K562 (cell line): ENCODE results near the gene HPCA. TPM values are rescaled to one million over a fixed set of nuclear protein-coding genes. Genes with fewer than 3 reads are reported as not detected.

ENCODE experiments used
- ATAC-seq: fragments of 200-7000 bp; cut with Tn5 transposase; 3 replicates; pipeline ENCODE4 v1.9.1; 2020; ENCODE audit warnings: moderate library complexity
- BruUV-seq: library from RNA; stranded (reverse); fragments of 400-500 nt; replicated peaks from 2 replicates; lab custom pipeline; 2021; lab: Mats Ljungman, UMichigan
- CTCF ChIA-PET: fragments of 300-600 bp; formaldehyde crosslinking; extraction: SDS; loops from one replicate; lab custom pipeline; 2021; ENCODE audit warnings: low intra/inter-chr PET ratio; lab: Yijun Ruan, JAX
- POLR2A ChIA-PET: fragments of 300-600, 350-650 bp; sonication (Branson Sonifier 250); formaldehyde crosslinking; extraction: SDS; loops from one replicate; lab custom pipeline; 2021; ENCODE audit warnings: antibody characterized with exemption, inconsistent platforms; lab: Yijun Ruan, JAX
- DNase-seq, 4 experiments: peaks; one replicate each; pipeline versions ENCODE4 v3.0.0 to v3.0.0-alpha.2; 2011 to 2018; ENCODE audit warnings: low spot score in 3 of 4, mixed read lengths in 3 of 4; ENCODE audit errors: extremely low read depth in 1 of 4
- FAIRE-seq: peaks from 2 replicates; lab custom pipeline; 2011; peaks lifted over from hg19 to GRCh38; lab: Jason Lieb, UNC
- H2AFZ ChIP-seq: 2 replicates; pipeline ENCODE4 v1.6.0; 2011; ENCODE audit warnings: low read depth, low read length, control low read depth, inconsistent platforms
- H3K27ac ChIP-seq: fragments of 200-600 bp; 3 replicates; pipeline ENCODE4 v1.8.0; 2011; ENCODE audit warnings: low read depth, mild to moderate bottlenecking, control low read depth, inconsistent platforms, low read length, moderate library complexity, mixed read lengths; ENCODE audit errors: extremely low read depth
- H3K27me3 ChIP-seq, 2 experiments: fragments of 300-600 bp in 1 of 2; 2 replicates in 1 of 2; 3 replicates in 1 of 2; pipeline versions ENCODE4 v1.6.0 to v1.8.0; 2011; ENCODE audit warnings: inconsistent platforms in 2 of 2, low read length in 2 of 2, mild to moderate bottlenecking in 1 of 2, mixed read lengths in 1 of 2, moderate library complexity in 1 of 2; ENCODE audit not compliant: control insufficient read depth in 2 of 2, insufficient read depth in 2 of 2
- H3K36me3 ChIP-seq: fragments of 300-600 bp; 3 replicates; pipeline ENCODE4 v1.8.0; 2011; ENCODE audit warnings: mild to moderate bottlenecking, low read length, inconsistent platforms; ENCODE audit not compliant: control insufficient read depth, insufficient read depth
- H3K4me1 ChIP-seq, 2 experiments: fragments of 200-600 bp in 1 of 2; replicated peaks in 1 of 2; 2 replicates in 1 of 2; 3 replicates in 1 of 2; pipeline versions ENCODE4 v1.5.1 to v1.8.0; 2011; ENCODE audit warnings: inconsistent platforms in 2 of 2, low read length in 2 of 2, mild to moderate bottlenecking in 1 of 2, mixed read lengths in 1 of 2, moderate library complexity in 1 of 2; ENCODE audit not compliant: control insufficient read depth in 2 of 2, insufficient read depth in 2 of 2
- H3K4me2 ChIP-seq: 2 replicates; pipeline ENCODE4 v1.6.1; 2011; ENCODE audit warnings: low read length, control low read depth, inconsistent platforms, mixed read lengths; ENCODE audit not compliant: insufficient read depth
- H3K4me3 ChIP-seq: fragments of 200-600 bp; sonication (generic), shearing (Covaris generic); 2 replicates; pipeline ENCODE4 v1.5.1; 2016; ENCODE audit warnings: control low read depth, inconsistent platforms
- H3K79me2 ChIP-seq: fragments of 200-600 bp; 3 replicates; pipeline ENCODE4 v1.8.0; 2011; ENCODE audit warnings: low read length, inconsistent platforms; ENCODE audit not compliant: control insufficient read depth, insufficient read depth
- H3K9ac ChIP-seq, 2 experiments: 2 replicates each; pipeline versions ENCODE4 v1.6.0 to v1.6.1; 2011; ENCODE audit warnings: low read depth in 2 of 2, low read length in 2 of 2, control low read depth in 1 of 2, inconsistent platforms in 1 of 2, mild to moderate bottlenecking in 1 of 2, mixed read lengths in 1 of 2; ENCODE audit not compliant: insufficient read depth in 1 of 2
- H3K9me1 ChIP-seq: one replicate; pipeline ENCODE4 v1.6.0; 2011; ENCODE audit warnings: inconsistent platforms, mild to moderate bottlenecking, low read length, moderate library complexity; ENCODE audit not compliant: control insufficient read depth, insufficient read depth
- H3K9me3 ChIP-seq: replicated peaks from 2 replicates; pipeline ENCODE4 v1.5.1; 2011; ENCODE audit warnings: low read depth, low read length, inconsistent platforms; ENCODE audit not compliant: control insufficient read depth, insufficient read depth
- H4K20me1 ChIP-seq: replicated peaks from 2 replicates; pipeline ENCODE4 v1.6.1; 2011; ENCODE audit warnings: low read length, inconsistent platforms, mixed read lengths; ENCODE audit not compliant: control insufficient read depth, insufficient read depth
- ADNP ChIP-seq: fragments of 200-800 bp; sonication (Bioruptor generic); IDR thresholded peaks from 2 replicates; pipeline ENCODE4 v1.6.1; 2016; ENCODE audit warnings: missing genetic modification characterization, missing compliant biosample characterization
- BRCA1 ChIP-seq, 2 experiments: fragments of 450-650 bp in 1 of 2; sonication (generic) in 1 of 2; formaldehyde crosslinking in 1 of 2; IDR thresholded peaks; 2 replicates each; pipeline versions ENCODE4 v1.5.0 to v1.6.1; 2017 to 2020; ENCODE audit warnings: mild to moderate bottlenecking in 1 of 2, missing genetic modification reagents in 1 of 2
- ETV5 ChIP-seq: sonication (generic); formaldehyde crosslinking; IDR thresholded peaks from 2 replicates; pipeline ENCODE4 v1.4.0; 2020; ENCODE audit warnings: low read depth, mild to moderate bottlenecking, missing genetic modification reagents
- MBD2 ChIP-seq: sonication (generic); IDR thresholded peaks from 2 replicates; pipeline ENCODE4 v1.6.1; 2016; ENCODE audit warnings: low read depth, borderline replicate concordance
- MIER1 ChIP-seq: fragments of 450-650 bp; IDR thresholded peaks from 2 replicates; pipeline ENCODE4 v1.6.1; 2016; ENCODE audit warnings: antibody characterized with exemption, mild to moderate bottlenecking, low read depth
- RFX1 ChIP-seq: fragments of 450-650 bp; IDR thresholded peaks from 2 replicates; pipeline ENCODE4 v1.6.1; 2016; ENCODE audit warnings: mild to moderate bottlenecking, moderate library complexity
- SRF ChIP-seq, 2 experiments: fragments of 250-450, 450-650 bp in 1 of 2; sonication (Bioruptor Pico) in 1 of 2; sonication (generic) in 1 of 2; formaldehyde crosslinking; IDR thresholded peaks; 2 replicates each; pipeline versions ENCODE4 v1.5.0 to v1.5.1; 2020 to 2022; ENCODE audit warnings: mild to moderate bottlenecking in 1 of 2, missing genetic modification reagents in 1 of 2
- TAF1 ChIP-seq: IDR thresholded peaks from 2 replicates; pipeline ENCODE4 v1.6.1; 2011; ENCODE audit warnings: mild to moderate bottlenecking, low read length, moderate library complexity; ENCODE audit not compliant: insufficient read depth, control insufficient read depth, severe bottlenecking; ENCODE audit errors: extremely low read depth
- ZNF431 ChIP-seq: sonication (generic); formaldehyde crosslinking; IDR thresholded peaks from 2 replicates; pipeline ENCODE4 v1.8.0; 2022; ENCODE audit warnings: mild to moderate bottlenecking, missing genetic modification reagents
- ZNF764 ChIP-seq: fragments of 250-450 bp; sonication (Bioruptor Pico); IDR thresholded peaks from 2 replicates; pipeline ENCODE4 v1.4.0; 2020; ENCODE audit warnings: low read depth, mild to moderate bottlenecking, moderate library complexity
- WGBS: fragments of 100-300 bp; shearing (Covaris generic); methylation state at CpG from one replicate; pipeline ENCODE4 v1.1.6; 2016; ENCODE audit warnings: low coverage, mixed read lengths; ENCODE audit not compliant: insufficient coverage; ENCODE audit errors: missing lambda C conversion rate; 5-methylcytosine and 5-hydroxymethylcytosine counted together
- in situ Hi-C: fragments of 300-500 bp; cut with MboI; formaldehyde crosslinking; loops from 4 replicates; pipeline ENCODE4 v1.15.0; 2018; ENCODE audit warnings: inconsistent platforms, mixed read lengths
- intact Hi-C: fragments of 100-400 bp; cut with micrococcal nuclease; formaldehyde crosslinking; loops from 2 replicates; pipeline ENCODE4 v1.14.2; 2022
- polyA plus RNA-seq, 8 experiments: library from polyadenylated mRNA; depleted of rRNA in 4 of 8; stranded (reverse) in 5 of 8; unstranded in 3 of 8; fragments of >200 nt; fragmentation: Nextera tagmentation in 2 of 8; fragmentation: Illumina TruSeq in 1 of 8; extraction: Ambion mirVana in 2 of 8; extraction: Trizol in 1 of 8; gene quantifications; 2 replicates each; pipeline versions ENCODE4 v1.2.1 to v1.2.3, GENCODE V29; 2011 to 2014; ENCODE audit warnings: inconsistent platforms in 1 of 8, missing spikeins in 1 of 8
- total RNA-seq, 7 experiments: library from RNA; depleted of rRNA in 6 of 7; stranded (reverse); fragments of >200 nt in 6 of 7; fragmentation: Illumina TruSeq in 2 of 7; extraction: Trizol in 2 of 7; gene quantifications; 2 replicates each; pipeline versions ENCODE4 v1.2.1 to v1.2.3, GENCODE V29; 2011 to 2021; ENCODE audit warnings: low replicate concordance in 1 of 7
- TF ChIP-seq, protein P1 (sequence below): fragments of 250-450 bp; sonication (Bioruptor Pico); IDR thresholded peaks from 2 replicates; pipeline ENCODE4 v1.4.0; 2020; ENCODE audit warnings: borderline replicate concordance
- TF ChIP-seq, protein P2 (sequence below): IDR thresholded peaks from 2 replicates; pipeline ENCODE4 v1.6.1; 2011; ENCODE audit warnings: borderline replicate concordance, low read depth, mild to moderate bottlenecking, moderate library complexity, low read length; ENCODE audit not compliant: insufficient read depth, poor library complexity, severe bottlenecking
- TF ChIP-seq, protein P3 (sequence below): fragments of 450-650 bp; IDR thresholded peaks from 2 replicates; pipeline ENCODE4 v1.6.1; 2016; ENCODE audit warnings: low read depth, mild to moderate bottlenecking, moderate library complexity

The HPCA gene
- total and polyA plus RNA-seq, 9 of the 15 experiments (the other 6 are each of a cell fraction or from before 2014, with no cell fraction given) = not detected

DNA sequence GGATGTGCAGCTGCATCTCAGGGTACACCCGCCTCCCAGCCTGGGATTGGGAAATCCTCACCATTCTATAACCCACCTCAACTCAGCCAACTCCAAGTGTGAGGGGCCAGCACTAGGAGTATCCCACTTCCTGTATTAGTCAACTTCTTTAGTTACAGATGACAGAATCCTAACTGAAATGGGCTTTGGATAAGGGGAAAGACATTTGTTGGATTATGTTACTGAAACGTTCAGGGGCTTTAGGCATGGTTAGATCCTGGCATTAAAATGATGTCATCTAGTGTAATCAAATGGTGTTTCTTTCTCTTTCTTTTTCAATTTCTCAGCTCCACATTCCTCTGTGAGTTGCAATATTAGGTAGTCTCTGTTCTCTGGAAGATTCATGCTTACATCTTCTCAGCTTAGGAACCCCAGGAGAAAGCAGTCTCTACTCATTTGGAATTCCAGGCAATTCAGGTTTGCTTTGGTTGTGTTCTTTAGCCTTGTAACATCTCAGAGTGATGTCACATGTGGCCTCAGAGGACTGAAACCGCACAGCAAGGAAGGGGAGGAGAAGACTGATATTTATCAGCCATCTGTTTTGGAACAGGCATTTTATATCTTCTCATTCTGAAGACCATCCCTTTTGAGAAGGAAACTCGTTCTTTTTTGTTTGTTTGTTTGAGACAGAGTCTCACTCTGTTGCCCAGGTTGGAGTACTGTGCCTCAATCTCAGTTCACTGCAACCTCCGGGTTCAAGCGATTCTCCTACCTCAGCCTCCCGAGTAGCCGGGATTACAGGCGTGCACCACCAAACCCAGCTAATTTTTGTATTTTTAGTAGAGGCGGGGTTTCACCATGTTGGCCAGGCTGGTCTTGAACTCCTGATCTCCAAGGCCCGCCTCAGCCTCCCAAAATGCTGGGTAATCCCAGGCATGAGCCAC is 33.8 kb downstream of the HPCA start:
- intact Hi-C loops = no loop called here
- ChIA-PET POLR2A (interaction anchor here (0.7 to 1.5 kb wide), 8 partner anchors 12 to 45 kb away, joined by 3 to 6 read pairs (median 4); no protein-coding TSS in a partner anchor), CTCF (no interaction called here)
- peak overlapping the region; percentile 36; the same call in 1 of the 2 replicates for H2AFZ ChIP-seq
- DNase-seq (peak in 2 of 4 experiments; percentile 19 to 30), ATAC-seq (peak; percentile 66), FAIRE-seq (no peak)
- 39% methylated on average over 11 of the region's 11 CpGs for WGBS
- no TSS peak for BruUV-seq
- H4K20me1 ChIP-seq = no peaks in the 10 kb centered on the region
- H3K9me1 ChIP-seq = no peaks in the 10 kb centered on the region
- H3K27me3 ChIP-seq = peaks cover 29 to 57% of the 10 kb centered on the region in 2 experiments
- H3K4me1 ChIP-seq = peaks cover 5 to 17% of the 10 kb centered on the region in 2 experiments
- H3K4me3 ChIP-seq = no peak overlapping the region
- H3K36me3 ChIP-seq = no peaks in the 10 kb centered on the region
- in situ Hi-C loops = no loop called here
- H3K4me2 ChIP-seq = peak overlapping the region; percentile 17; the same call in 1 of the 2 replicates
- no peaks in the 10 kb centered on the region for H3K79me2 ChIP-seq
- H3K9ac ChIP-seq = no peak overlapping the region
- H3K27ac ChIP-seq = no peak overlapping the region
- H3K9me3 ChIP-seq = no peaks in the 10 kb centered on the region
- TF ChIP-seq, protein P1, sequence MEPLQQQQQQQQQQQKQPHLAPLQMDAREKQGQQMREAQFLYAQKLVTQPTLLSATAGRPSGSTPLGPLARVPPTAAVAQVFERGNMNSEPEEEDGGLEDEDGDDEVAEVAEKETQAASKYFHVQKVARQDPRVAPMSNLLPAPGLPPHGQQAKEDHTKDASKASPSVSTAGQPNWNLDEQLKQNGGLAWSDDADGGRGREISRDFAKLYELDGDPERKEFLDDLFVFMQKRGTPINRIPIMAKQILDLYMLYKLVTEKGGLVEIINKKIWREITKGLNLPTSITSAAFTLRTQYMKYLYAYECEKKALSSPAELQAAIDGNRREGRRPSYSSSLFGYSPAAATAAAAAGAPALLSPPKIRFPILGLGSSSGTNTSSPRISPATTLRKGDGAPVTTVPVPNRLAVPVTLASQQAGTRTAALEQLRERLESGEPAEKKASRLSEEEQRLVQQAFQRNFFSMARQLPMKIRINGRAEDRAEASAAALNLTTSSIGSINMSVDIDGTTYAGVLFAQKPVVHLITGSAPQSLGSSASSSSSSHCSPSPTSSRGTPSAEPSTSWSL (CRISPR knock-in tag) = no peak
- 0 out of 4 replicates have a peak, but pooled peaks of 1 of the 2 experiments have one; percentile 15 for TF ChIP-seq SRF (CRISPR knock-in tag; IDR thresholded peaks at IDR 0.05)
- TF ChIP-seq, protein P2, sequence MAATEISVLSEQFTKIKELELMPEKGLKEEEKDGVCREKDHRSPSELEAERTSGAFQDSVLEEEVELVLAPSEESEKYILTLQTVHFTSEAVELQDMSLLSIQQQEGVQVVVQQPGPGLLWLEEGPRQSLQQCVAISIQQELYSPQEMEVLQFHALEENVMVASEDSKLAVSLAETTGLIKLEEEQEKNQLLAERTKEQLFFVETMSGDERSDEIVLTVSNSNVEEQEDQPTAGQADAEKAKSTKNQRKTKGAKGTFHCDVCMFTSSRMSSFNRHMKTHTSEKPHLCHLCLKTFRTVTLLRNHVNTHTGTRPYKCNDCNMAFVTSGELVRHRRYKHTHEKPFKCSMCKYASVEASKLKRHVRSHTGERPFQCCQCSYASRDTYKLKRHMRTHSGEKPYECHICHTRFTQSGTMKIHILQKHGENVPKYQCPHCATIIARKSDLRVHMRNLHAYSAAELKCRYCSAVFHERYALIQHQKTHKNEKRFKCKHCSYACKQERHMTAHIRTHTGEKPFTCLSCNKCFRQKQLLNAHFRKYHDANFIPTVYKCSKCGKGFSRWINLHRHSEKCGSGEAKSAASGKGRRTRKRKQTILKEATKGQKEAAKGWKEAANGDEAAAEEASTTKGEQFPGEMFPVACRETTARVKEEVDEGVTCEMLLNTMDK = no peak
- TF ChIP-seq ETV5 (CRISPR knock-in tag) = no peak
- TF ChIP-seq TAF1 = no peak
- no peak for TF ChIP-seq BRCA1 (IDR thresholded peaks at IDR 0.05)
- no peak for TF ChIP-seq BRCA1 (CRISPR knock-in tag; IDR thresholded peaks at IDR 0.05)
- no peak for TF ChIP-seq MBD2
- TF ChIP-seq MIER1 = no peak
- 0 out of 2 replicates have a peak, but pooled peaks have one; percentile 37 for TF ChIP-seq ADNP (tag)
- TF ChIP-seq ZNF431 (CRISPR knock-in tag) = no peak
- TF ChIP-seq, protein P3, sequence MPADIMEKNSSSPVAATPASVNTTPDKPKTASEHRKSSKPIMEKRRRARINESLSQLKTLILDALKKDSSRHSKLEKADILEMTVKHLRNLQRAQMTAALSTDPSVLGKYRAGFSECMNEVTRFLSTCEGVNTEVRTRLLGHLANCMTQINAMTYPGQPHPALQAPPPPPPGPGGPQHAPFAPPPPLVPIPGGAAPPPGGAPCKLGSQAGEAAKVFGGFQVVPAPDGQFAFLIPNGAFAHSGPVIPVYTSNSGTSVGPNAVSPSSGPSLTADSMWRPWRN = no peak
- TF ChIP-seq ZNF764 (CRISPR knock-in tag) = no peak
- TF ChIP-seq RFX1 = no peak
